NCI-H2196 treated with DMSO at 0.1 percent for 48 hours (cell line): ENCODE measurements around the gene ISCA2.
"Not testable (repeated sequence)": the region's sequence is repeated elsewhere in the genome, so short reads cannot be mapped to it uniquely, and the experiment has no call there.

Source experiments
- DNase-seq: peaks from one replicate; lab custom pipeline; 2025; ENCODE audit not compliant: unreplicated experiment; lab: John Stamatoyannopoulos, UW

Gene ISCA2

GRCh38 chr14:74526854-74527585, 33.5 kb downstream of the ISCA2 start:
- DNase-seq = no peak

DNA sequence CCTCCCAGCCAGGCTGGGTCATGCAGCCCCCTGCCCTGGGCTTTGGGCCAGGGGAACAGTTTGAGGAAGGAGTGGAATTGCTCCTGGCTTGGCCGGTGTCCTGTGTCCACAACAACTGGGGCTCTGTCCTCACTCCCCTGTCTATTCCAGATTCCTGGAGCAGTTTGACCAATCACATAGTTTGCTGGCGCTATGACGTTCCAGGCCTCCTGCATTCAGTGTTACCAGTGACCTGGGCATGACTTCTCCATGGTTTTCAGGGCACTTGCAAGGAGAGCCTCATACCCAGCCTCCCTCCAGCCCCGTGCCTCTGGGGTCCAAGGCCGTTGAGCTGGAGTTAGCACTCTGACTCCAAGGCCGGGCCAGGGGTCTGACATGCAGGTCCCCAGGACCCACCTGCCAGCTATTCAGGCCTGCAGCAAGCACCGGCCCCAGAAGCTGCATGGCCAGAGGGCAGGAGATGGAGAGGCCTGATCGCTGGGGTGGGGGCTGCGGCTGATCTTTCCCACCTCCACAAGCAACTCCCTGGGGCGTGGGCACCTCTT, 34.2 kb downstream of the ISCA2 start:
- no peak for DNase-seq

DNA sequence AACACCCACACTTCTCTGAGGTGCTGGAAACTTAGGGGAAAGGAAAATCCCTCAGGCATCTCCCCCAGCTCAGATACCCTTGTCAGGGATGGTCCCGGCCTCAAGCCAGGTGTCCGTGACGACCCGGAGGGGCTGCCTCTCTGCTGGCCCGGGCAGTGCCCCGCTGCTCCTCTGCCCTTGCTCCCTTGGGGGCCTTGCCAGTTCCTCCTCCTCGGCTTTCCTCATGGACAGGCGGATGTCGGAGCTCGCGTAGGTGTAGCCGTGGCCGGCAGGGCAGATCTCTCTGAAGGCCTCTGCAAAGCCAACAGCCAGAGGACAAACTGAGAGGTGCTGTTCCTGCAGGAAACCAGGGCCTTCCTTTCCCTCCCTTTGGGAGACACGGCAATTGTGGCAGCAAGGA, 34.8 kb downstream of the ISCA2 start:
- DNase-seq = no peak

- DNase-seq = no peak
These were observed 35.3 kb downstream of the ISCA2 start for GRCh38 chr14:74528886-74529285.

GRCh38 chr14:74531006-74531405, 37.4 kb downstream of the ISCA2 start:
- no peak for DNase-seq

DNA sequence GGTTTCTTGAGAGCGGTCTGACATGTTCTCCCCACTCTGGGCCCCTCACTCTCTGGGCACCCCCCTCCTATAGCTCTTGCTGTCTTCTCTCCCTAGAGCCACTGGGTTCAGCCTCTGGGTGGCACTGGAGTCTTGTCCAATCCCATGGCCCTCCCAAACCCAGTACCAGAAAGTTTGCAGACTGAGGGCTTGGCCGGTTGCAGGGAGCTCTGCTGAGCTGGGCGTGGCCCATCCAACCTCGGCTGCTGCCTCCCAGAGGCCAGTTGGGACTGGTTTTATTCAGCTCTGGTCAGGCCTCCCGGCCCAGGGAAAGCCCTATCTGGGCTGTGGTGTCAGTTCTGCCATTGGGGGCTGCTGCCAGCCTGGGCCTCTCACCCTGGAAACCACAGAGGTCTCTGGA, 37.9 kb downstream of the ISCA2 start:
- DNase-seq = no peak

GRCh38 chr14:74532246-74532645, 38.7 kb downstream of the ISCA2 start:
- no peak for DNase-seq

GRCh38 chr14:74533576-74533975, 40.0 kb downstream of the ISCA2 start:
- no peak for DNase-seq

DNA sequence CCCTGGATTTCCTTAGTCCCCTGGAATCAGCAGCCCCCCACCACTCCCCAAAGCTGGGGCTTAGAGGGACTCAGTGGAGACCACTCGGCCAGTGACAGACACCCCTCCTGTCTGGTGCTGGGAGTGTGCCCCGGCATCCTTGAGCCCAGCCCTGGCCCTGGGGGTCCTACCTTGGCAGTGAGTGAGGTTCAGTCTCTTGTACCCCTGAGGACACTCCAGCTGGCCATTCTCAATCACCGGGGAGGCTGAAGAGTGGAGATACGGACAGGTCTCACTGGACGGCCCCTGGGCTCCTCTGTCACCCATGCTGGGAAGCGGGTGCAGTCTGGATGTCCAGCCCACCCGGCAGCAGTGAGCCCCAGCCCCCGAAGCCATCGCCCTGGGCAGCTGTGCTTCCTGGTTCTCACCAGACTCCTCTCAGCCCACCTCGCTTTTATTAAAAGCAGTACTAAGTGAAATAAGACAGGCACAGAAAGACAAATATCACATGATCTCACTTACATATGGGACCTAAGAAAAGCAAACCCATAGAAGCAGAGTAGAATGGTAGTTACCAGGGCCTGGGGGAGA, 42.3 kb downstream of the ISCA2 start:
- no peak for DNase-seq

- not testable (repeated sequence) for DNase-seq
These were observed 42.8 kb downstream of the ISCA2 start for GRCh38 chr14:74536336-74536735.

GRCh38 chr14:74538411-74539391, 45.1 kb downstream of the ISCA2 start:
- DNase-seq = no peak

DNA sequence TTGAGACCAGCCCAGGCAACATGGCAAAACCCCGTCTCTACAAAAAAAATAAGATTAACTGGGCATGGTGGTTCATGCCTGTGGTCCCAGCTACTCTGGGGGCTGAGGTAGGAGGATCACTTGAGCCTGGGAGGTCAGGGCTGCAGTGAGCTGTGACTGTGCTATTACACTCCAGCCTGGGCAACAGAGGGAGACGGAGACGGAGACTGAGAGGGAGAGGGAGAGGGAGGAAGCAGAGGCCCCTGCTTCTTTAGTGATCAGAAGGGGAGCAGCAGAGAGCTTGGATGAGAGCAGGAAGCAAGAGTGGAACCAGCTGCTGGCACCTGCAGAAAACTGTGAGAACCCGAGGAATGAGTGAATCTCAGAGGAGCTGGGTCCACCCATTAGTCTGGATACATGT, 45.9 kb downstream of the ISCA2 start:
- DNase-seq = no peak

GRCh38 chr14:74541225-74541624, 47.7 kb downstream of the ISCA2 start:
- no peak for DNase-seq

- no peak for DNase-seq
These were observed 48.6 kb downstream of the ISCA2 start for GRCh38 chr14:74542056-74542685.

DNA sequence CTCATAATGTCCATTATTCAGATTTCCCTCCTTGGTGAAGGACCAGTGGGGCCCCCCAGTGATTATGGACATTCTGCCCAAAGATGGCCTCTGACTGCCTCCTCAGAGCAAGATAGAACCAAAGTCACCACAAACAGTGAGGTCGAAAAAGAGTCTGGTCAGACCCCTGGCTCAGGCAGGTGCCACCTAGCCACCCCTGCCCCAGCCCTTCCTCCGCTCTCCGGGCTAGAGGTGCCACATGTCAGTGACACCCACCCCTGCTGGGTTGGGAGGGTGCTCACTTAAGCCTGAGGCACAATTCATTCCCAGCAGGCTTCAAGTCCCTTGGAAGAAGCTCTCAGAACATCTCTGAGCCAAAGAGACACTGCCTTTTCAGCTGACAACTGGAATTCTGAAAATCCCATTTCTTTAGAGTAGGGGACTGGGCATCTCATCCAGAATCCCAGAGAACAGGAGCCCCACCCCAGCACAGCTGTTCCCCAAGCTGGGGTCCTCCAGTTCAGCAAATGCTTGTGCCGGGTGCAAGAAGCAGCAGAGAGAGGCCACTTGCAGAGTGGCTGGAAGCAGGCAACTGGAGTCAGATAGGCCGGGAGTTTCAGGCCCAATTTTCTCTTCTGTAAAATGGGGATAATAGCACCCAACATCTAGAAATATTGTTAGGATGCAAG, 50.3 kb downstream of the ISCA2 start:
- DNase-seq = no peak

DNA sequence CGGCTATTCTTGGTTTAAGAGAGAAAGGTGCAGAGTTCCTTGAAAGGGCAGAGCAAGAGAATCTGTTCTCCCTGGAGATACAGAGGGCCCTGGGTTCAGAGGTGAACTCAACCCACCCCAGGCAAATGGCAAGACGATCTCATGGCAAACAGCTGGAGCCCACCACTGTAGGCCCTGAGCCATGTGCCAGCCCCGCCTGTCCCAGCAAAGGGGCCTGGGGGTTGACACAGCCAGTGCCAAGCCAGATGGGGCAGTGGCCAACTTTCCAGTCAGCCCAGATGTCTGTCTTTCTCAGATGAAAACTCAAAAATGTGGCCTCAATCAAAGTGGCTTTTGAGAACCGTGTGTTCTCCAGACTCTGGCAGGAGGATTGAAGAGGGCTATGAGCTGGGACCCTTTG, 51.8 kb downstream of the ISCA2 start:
- DNase-seq = no peak

DNA sequence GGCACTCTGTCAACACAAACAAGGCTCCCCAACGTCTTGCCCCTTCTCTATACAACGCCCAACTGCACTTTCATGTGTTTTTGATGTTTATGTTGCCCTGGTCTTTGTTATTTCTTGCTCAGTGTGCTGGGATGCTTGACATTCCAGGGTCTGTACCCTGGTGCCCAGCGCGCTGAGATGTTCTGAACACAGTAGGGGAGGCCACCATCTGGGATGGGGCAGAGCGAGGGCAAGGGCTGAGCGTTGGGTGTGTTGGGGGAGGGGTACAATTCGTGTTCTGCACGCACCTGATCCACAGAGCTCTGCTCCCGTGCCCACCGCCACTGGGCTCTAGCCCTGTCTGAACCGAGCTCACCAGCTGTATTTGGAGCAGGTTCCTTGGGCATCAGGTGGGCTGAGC, 52.9 kb downstream of the ISCA2 start:
- DNase-seq = no peak
